Dedifferentiated amniotic fluid mesenchymal stem cell (primary cell): Measurements from ENCODE around the gene CNIH1.
"Not testable (repeated sequence)": the region's sequence is repeated elsewhere in the genome, so short reads cannot be mapped to it uniquely, and the experiment has no call there.

Experiments
- DNase-seq: peaks from one replicate; pipeline ENCODE4 v3.0.0-alpha.2; 2016; ENCODE audit errors: extremely low spot score

The CNIH1 gene

GRCh38 chr14:54383835-54384234 lies 57.3 kb downstream of the CNIH1 start:
- DNase-seq: no peak

- no peak for DNase-seq
These were observed 59.4 kb downstream of the CNIH1 start for GRCh38 chr14:54381821-54382220.

GRCh38 chr14:54380558-54380957 lies 60.6 kb downstream of the CNIH1 start:
- not testable (repeated sequence) for DNase-seq

GRCh38 chr14:54378893-54379292 lies 62.3 kb downstream of the CNIH1 start:
- not testable (repeated sequence) for DNase-seq

- no peak for DNase-seq
These were observed 63.7 kb downstream of the CNIH1 start for GRCh38 chr14:54377501-54377900.

GRCh38 chr14:54374117-54374884 lies 66.9 kb downstream of the CNIH1 start:
- no peak for DNase-seq
